Thymus (tissue), 11 donors: Measurements from ENCODE around the gene FOXN4. TPM values are rescaled to one million over a fixed set of nuclear protein-coding genes. Genes with fewer than 3 reads are reported as not detected.

ENCODE experiments used
- DNase-seq, 9 donors: peaks; one replicate each; pipeline ENCODE4 v3.0.0-alpha.2; 2013; ENCODE audit warnings: low spot score in 9 of 9, low read depth in 6 of 9, missing footprints in 1 of 9
- H3K27ac ChIP-seq, 2 donors: one replicate each; pipeline ENCODE4 v1.5.1; 2013; ENCODE audit warnings: control low read depth in 1 of 2, low read depth in 1 of 2, low read length in 1 of 2, mild to moderate bottlenecking in 1 of 2, moderate library complexity in 1 of 2
- H3K27me3 ChIP-seq, 2 donors: one replicate each; pipeline ENCODE4 v1.5.1; 2013; ENCODE audit warnings: low read length in 1 of 2; ENCODE audit not compliant: control insufficient read depth in 2 of 2, insufficient read depth in 1 of 2
- H3K36me3 ChIP-seq, 2 donors: one replicate each; pipeline ENCODE4 v1.5.1; 2013; ENCODE audit warnings: low read length in 1 of 2, mild to moderate bottlenecking in 1 of 2, moderate library complexity in 1 of 2; ENCODE audit not compliant: control insufficient read depth in 2 of 2, insufficient read depth in 2 of 2
- H3K4me1 ChIP-seq, 2 donors: one replicate each; pipeline ENCODE4 v1.5.1; 2013; ENCODE audit warnings: low read length in 2 of 2; ENCODE audit not compliant: control insufficient read depth in 2 of 2, insufficient read depth in 2 of 2
- H3K4me3 ChIP-seq, 2 donors: one replicate each; pipeline ENCODE4 v1.5.1; 2013; ENCODE audit warnings: low read length in 2 of 2, control low read depth in 1 of 2, mild to moderate bottlenecking in 1 of 2
- H3K9me3 ChIP-seq, 2 donors: one replicate each; pipeline ENCODE4 v1.5.1; 2013; ENCODE audit warnings: low read length in 1 of 2, mild to moderate bottlenecking in 1 of 2; ENCODE audit not compliant: control insufficient read depth in 2 of 2, insufficient read depth in 1 of 2
- WGBS: extraction: QIAGEN DNeasy Blood & Tissue Kit; methylation state at CpG from one replicate; pipeline ENCODE4 v1.1.7; 2013; 5-methylcytosine and 5-hydroxymethylcytosine counted together
- polyA plus RNA-seq: library from polyadenylated mRNA; stranded (reverse); fragments of 200-250 nt; gene quantifications from one replicate; pipeline ENCODE4 v1.2.3, GENCODE V29; 2013
- total RNA-seq: library from RNA; stranded (reverse); fragments of 120-200 nt; gene quantifications from one replicate; pipeline ENCODE4 v1.2.4, GENCODE V29; 2013
- donor health status: healthy.

FOXN4 gene
- total and polyA plus RNA-seq, 2 donors: 0.14 TPM; not detected in 1

GRCh38 chr12:109288571-109288970 is 20.5 kb downstream of the FOXN4 start:
- DNase-seq: no peak
- Histone ChIP-seq H3K9me3 (no peaks in the 10 kb centered on the region), H3K27ac (no peak overlapping the region), H3K4me1 (no peaks in the 10 kb centered on the region), H3K4me3 (no peak overlapping the region), H3K27me3 (peaks cover 11 to 39% of the 10 kb centered on the region in 2 donors), H3K36me3 (no peaks in the 10 kb centered on the region)
- WGBS: 92% methylated on average over 1 of the region's 1 CpG

- no peaks in the 10 kb centered on the region for H3K9me3 ChIP-seq
- 92% methylated on average over 16 of the region's 16 CpGs for WGBS
- H3K36me3 ChIP-seq: no peaks in the 10 kb centered on the region
- no peak for DNase-seq
- H3K4me1 ChIP-seq: no peaks in the 10 kb centered on the region
- no peak overlapping the region for H3K4me3 ChIP-seq
- peaks cover 10 to 33% of the 10 kb centered on the region in 2 donors for H3K27me3 ChIP-seq
- no peak overlapping the region for H3K27ac ChIP-seq
These were observed 21.1 kb downstream of the FOXN4 start for GRCh38 chr12:109287811-109288469.

DNA sequence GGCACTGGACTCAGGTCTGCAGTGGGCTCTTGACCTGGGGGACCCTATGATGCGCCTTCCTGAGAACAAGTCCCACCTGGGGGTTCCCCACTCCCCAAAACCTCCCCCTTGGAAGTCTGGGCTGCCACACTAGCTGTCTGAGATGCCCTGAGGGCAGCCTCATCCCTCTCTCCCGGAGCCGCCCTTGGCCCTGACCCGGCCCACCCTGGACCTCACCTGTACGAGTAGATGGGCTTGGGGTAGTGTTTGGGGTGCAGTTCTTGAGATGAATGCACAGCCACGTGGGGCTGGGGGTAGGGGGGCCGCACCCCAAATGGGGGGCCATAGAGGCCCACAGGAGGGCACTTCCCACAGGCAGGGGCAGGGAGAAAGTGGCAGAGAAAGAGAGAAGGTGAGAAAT is 21.9 kb downstream of the FOXN4 start:
- H3K4me1 ChIP-seq: no peaks in the 10 kb centered on the region
- no peak for DNase-seq
- H3K27me3 ChIP-seq: peaks cover 6 to 25% of the 10 kb centered on the region in 2 donors
- H3K4me3 ChIP-seq: no peak overlapping the region
- no peaks in the 10 kb centered on the region for H3K9me3 ChIP-seq
- 91% methylated on average over 7 of the region's 7 CpGs for whole genome bisulfite sequencing
- no peak overlapping the region for H3K27ac ChIP-seq
- no peaks in the 10 kb centered on the region for H3K36me3 ChIP-seq

GRCh38 chr12:109286652-109287051 is 22.4 kb downstream of the FOXN4 start:
- WGBS: 93% methylated on average over 4 of the region's 4 CpGs

DNA sequence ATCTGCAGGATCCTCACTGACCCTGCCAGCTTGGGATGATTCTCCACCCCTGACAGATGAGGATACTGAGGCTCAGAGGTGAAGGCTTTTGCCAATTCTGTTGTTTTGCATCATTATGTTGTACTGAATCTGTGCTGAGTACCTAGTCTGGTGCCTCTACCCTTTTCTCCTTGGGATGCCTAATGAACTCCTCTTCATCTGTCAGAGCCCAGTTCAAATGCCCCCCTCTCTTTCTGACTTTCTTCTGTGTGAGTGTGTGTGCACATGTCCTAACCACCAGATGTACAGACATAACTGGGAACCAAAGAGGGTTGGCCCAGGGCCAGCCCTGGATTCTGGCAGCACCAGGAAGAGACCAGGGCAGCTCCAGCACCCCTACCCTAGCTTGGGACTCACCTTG is 22.8 kb downstream of the FOXN4 start:
- H3K27me3 ChIP-seq: peaks cover 0 to 16% of the 10 kb centered on the region in 2 donors

More at GRCh38 chr12:109286652-109287051, 22.4 kb downstream of the FOXN4 start:
- Histone ChIP-seq H3K27ac (no peak overlapping the region), H3K27me3 (peaks cover 2 to 20% of the 10 kb centered on the region in 2 donors), H3K9me3 (no peaks in the 10 kb centered on the region), H3K36me3 (no peaks in the 10 kb centered on the region), H3K4me3 (no peak overlapping the region), H3K4me1 (no peaks in the 10 kb centered on the region)
- DNase-seq: no peak

DNA sequence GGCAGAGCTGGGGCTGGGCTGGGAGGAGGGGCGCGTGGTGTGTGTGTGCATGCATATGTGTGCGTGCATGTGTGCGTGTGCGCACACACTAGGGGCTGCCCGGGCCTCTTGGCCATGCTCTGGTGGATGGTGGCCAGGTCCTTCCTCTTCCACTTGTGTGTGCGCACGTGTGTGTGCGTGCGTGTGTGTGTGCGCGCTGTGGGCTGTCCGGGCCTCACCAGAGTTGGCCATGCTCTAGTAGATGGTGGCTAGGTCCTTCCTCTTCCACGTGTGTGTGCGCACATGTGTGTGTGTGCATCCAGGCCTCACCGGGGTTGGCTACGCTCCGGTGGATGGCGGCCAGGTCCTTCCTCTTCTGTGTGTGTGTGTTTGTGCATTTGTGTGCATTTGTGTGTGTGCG is 24.7 kb downstream of the FOXN4 start:
- Histone ChIP-seq H3K27me3 (no peaks in the 10 kb centered on the region), H3K27ac (no peak overlapping the region), H3K4me3 (no peak overlapping the region), H3K4me1 (no peaks in the 10 kb centered on the region), H3K9me3 (no peaks in the 10 kb centered on the region), H3K36me3 (no peaks in the 10 kb centered on the region)
- DNase-seq: no peak
- 94% methylated on average over 20 of the region's 20 CpGs for WGBS

More for the DNA sequence above, 22.8 kb downstream of the FOXN4 start:
- no peak overlapping the region for H3K27ac ChIP-seq
- no peaks in the 10 kb centered on the region for H3K9me3 ChIP-seq
- no peaks in the 10 kb centered on the region for H3K4me1 ChIP-seq
- H3K36me3 ChIP-seq: no peaks in the 10 kb centered on the region
- H3K4me3 ChIP-seq: no peak overlapping the region
- no peak for DNase-seq

- Histone ChIP-seq H3K4me3 (no peak overlapping the region), H3K36me3 (no peaks in the 10 kb centered on the region), H3K9me3 (no peaks in the 10 kb centered on the region), H3K27me3 (no peaks in the 10 kb centered on the region), H3K27ac (no peak overlapping the region), H3K4me1 (peaks cover 0 to 3% of the 10 kb centered on the region in 2 donors)
- DNase-seq: no peak
- WGBS: 96% methylated on average over 17 of the region's 17 CpGs
These were observed 27.6 kb downstream of the FOXN4 start for GRCh38 chr12:109281452-109281851.

- no peak for DNase-seq
- H3K27me3 ChIP-seq: peaks cover 0 to 2% of the 10 kb centered on the region in 2 donors
- 96% methylated on average over 13 of the region's 13 CpGs for WGBS
- no peak overlapping the region for H3K4me3 ChIP-seq
- peaks cover 0 to 3% of the 10 kb centered on the region in 2 donors for H3K4me1 ChIP-seq
- no peaks in the 10 kb centered on the region for H3K9me3 ChIP-seq
- H3K27ac ChIP-seq: no peak overlapping the region
- no peaks in the 10 kb centered on the region for H3K36me3 ChIP-seq
These were observed 29.6 kb downstream of the FOXN4 start for GRCh38 chr12:109279525-109279924.

- peaks cover 0 to 2% of the 10 kb centered on the region in 2 donors for H3K27me3 ChIP-seq
- 98% methylated on average over 10 of the region's 10 CpGs for WGBS
These were observed 30.2 kb downstream of the FOXN4 start for GRCh38 chr12:109278912-109279311.

More at GRCh38 chr12:109278912-109279311, 30.2 kb downstream of the FOXN4 start:
- Histone ChIP-seq H3K27ac (no peak overlapping the region), H3K9me3 (no peaks in the 10 kb centered on the region), H3K36me3 (no peaks in the 10 kb centered on the region), H3K4me1 (peaks cover 0 to 3% of the 10 kb centered on the region in 2 donors), H3K4me3 (no peak overlapping the region)
- DNase-seq: no peak
